Calu3 (cell line): ENCODE results near the gene ARSG. TPM values are rescaled to one million over a fixed set of nuclear protein-coding genes. Genes with fewer than 3 reads are reported as not detected.

Experiments
- BruUV-seq: library from RNA; stranded (reverse); fragments of 400-500 nt; replicated peaks from 2 replicates; lab custom pipeline; 2021; lab: Mats Ljungman, UMichigan
- CTCF ChIA-PET: fragments of 300-600 bp; sonication (Branson Sonifier 250); formaldehyde crosslinking; loops from one replicate; lab custom pipeline; 2022; ENCODE audit warnings: antibody characterized with exemption; lab: Charles Lee
- DNase-seq: peaks from one replicate; pipeline ENCODE4 v3.0.0; 2022
- H3K27ac Mint-ChIP-seq: one replicate; pipeline ENCODE4 v1.8.0; 2022; ENCODE audit warnings: mixed read lengths; ENCODE audit not compliant: unreplicated experiment
- H3K27me3 Mint-ChIP-seq: one replicate; pipeline ENCODE4 v1.8.0; 2022; ENCODE audit warnings: mixed read lengths; ENCODE audit not compliant: unreplicated experiment
- H3K36me3 Mint-ChIP-seq: one replicate; pipeline ENCODE4 v1.8.0; 2022; ENCODE audit warnings: mild to moderate bottlenecking, moderate library complexity, mixed read lengths; ENCODE audit not compliant: insufficient read depth, unreplicated experiment
- H3K4me1 Mint-ChIP-seq: one replicate; pipeline ENCODE4 v1.8.0; 2022; ENCODE audit warnings: mild to moderate bottlenecking, low read depth, mixed read lengths; ENCODE audit not compliant: unreplicated experiment
- H3K4me3 Mint-ChIP-seq: one replicate; pipeline ENCODE4 v1.8.0; 2022; ENCODE audit warnings: mild to moderate bottlenecking, low read depth, moderate library complexity, mixed read lengths; ENCODE audit not compliant: unreplicated experiment
- H3K9me3 Mint-ChIP-seq: one replicate; pipeline ENCODE4 v1.8.0; 2022; ENCODE audit warnings: low read depth, mixed read lengths; ENCODE audit not compliant: unreplicated experiment
- CTCF ChIP-seq: fragments of 200-600 bp; IDR thresholded peaks from one replicate; pipeline ENCODE4 v1.8.0; 2022; ENCODE audit warnings: antibody characterized with exemption; ENCODE audit not compliant: unreplicated experiment
- intact Hi-C: fragments of 100-400 bp; cut with micrococcal nuclease; formaldehyde crosslinking; loops from one replicate; pipeline ENCODE4 v1.10.0; 2022; ENCODE audit not compliant: unreplicated experiment
- total RNA-seq: library from RNA; stranded (reverse); gene quantifications from 2 replicates; pipeline ENCODE4 v1.2.3, GENCODE V29; 2022

ARSG gene
- total RNA-seq, 1 experiment from 2014 or later, result 1.4 TPM

GRCh38 chr17:68424861-68425260, 133.6 kb downstream of the ARSG start:
- no peak for DNase-seq
- H3K27me3 Mint-ChIP-seq, result no peaks in the 10 kb centered on the region
- H3K4me1 Mint-ChIP-seq, result no peaks in the 10 kb centered on the region
- no peak overlapping the region for H3K27ac Mint-ChIP-seq
- H3K9me3 Mint-ChIP-seq, result no peaks in the 10 kb centered on the region
- no TSS peak for BruUV-seq
- TF ChIP-seq CTCF, result no peak
- CTCF ChIA-PET, result interaction anchor here (0.6 kb wide), 1 partner anchor 94 kb away, joined by 5 read pairs; no protein-coding TSS in a partner anchor
- H3K4me3 Mint-ChIP-seq, result no peak overlapping the region
- H3K36me3 Mint-ChIP-seq, result peaks cover 64% of the 10 kb centered on the region
- intact Hi-C loops, result no loop called here

- Mint-ChIP-seq H3K27ac (no peak overlapping the region), H3K27me3 (no peaks in the 10 kb centered on the region), H3K36me3 (peaks cover 57% of the 10 kb centered on the region), H3K9me3 (no peaks in the 10 kb centered on the region), H3K4me3 (no peak overlapping the region), H3K4me1 (no peaks in the 10 kb centered on the region)
- no peak for DNase-seq
- no peak for TF ChIP-seq CTCF
- intact Hi-C loops, result no loop called here
- BruUV-seq, result no TSS peak
- CTCF ChIA-PET, result no interaction called here
Measured at GRCh38 chr17:68425979-68426378, 134.7 kb downstream of the ARSG start.

GRCh38 chr17:68427575-68427974, 136.3 kb downstream of the ARSG start:
- no peak overlapping the region for H3K27ac Mint-ChIP-seq
- H3K36me3 Mint-ChIP-seq, result peaks cover 61% of the 10 kb centered on the region
- no TSS peak for BruUV-seq
- CTCF ChIA-PET, result no interaction called here
- no peak for DNase-seq
- H3K27me3 Mint-ChIP-seq, result no peaks in the 10 kb centered on the region
- H3K4me3 Mint-ChIP-seq, result no peak overlapping the region
- intact Hi-C loops, result no loop called here
- H3K4me1 Mint-ChIP-seq, result no peaks in the 10 kb centered on the region
- H3K9me3 Mint-ChIP-seq, result no peaks in the 10 kb centered on the region
- no peak for TF ChIP-seq CTCF

- H3K4me1 Mint-ChIP-seq, result no peaks in the 10 kb centered on the region
- no TSS peak for BruUV-seq
- H3K27ac Mint-ChIP-seq, result no peak overlapping the region
- H3K27me3 Mint-ChIP-seq, result no peaks in the 10 kb centered on the region
- H3K4me3 Mint-ChIP-seq, result no peak overlapping the region
- TF ChIP-seq CTCF, result no peak
- peaks cover 61% of the 10 kb centered on the region for H3K36me3 Mint-ChIP-seq
- no peak for DNase-seq
- H3K9me3 Mint-ChIP-seq, result no peaks in the 10 kb centered on the region
- CTCF ChIA-PET, result no interaction called here
- intact Hi-C loops, result no loop called here
Measured at GRCh38 chr17:68428498-68429172, 137.3 kb downstream of the ARSG start.
